Measurements from ENCODE around the gene NTHL1.

Gene NTHL1

DNA sequence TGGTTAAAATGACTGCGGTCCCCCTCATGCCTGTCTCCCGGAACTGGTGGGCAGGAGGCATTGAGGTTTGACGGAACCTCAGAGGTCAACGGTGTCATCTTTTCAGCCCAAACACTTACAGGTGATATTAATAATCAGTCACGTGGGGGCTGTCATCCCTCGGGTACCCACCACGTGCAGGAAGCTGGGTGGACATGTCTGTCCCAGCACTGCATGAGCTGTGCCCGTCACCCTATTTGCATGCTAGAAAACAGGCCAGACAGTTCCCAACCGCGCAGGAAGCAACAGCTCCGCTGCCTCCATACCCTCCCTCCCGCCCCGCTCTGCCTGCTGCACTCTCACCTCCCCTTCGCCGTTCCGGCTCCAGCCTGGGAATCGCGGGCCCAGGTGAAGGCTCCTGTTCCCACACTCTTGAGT is 56.5 kb downstream of the NTHL1 start:
- DNase-seq (ENCODE audit: extremely low spot score) = no peak
- POLR2A ChIA-PET = interaction anchor here (0.6 to 3.3 kb wide), 3 partner anchors 16 to 28 kb away, joined by 3 to 15 read pairs (median 4); partner anchors contain the start of gene RPS2
- CTCF ChIA-PET = no interaction called here
- TF ChIP-seq CTBP1 (IDR thresholded peaks at IDR 0.05; ENCODE audit: borderline replicate concordance) (no peak), PKNOX1 (IDR thresholded peaks at IDR 0.05) (no peak), SP1 (IDR thresholded peaks at IDR 0.05) (no peak), FOXM1 (IDR thresholded peaks at IDR 0.05; ENCODE audit: borderline replicate concordance) (no peak), FOXA1 (IDR thresholded peaks at IDR 0.05) (no peak), NFRKB (IDR thresholded peaks at IDR 0.05) (no peak), L3MBTL2 (conservative IDR thresholded peaks at IDR 0.05) (no peak), BHLHE40 (IDR thresholded peaks at IDR 0.05; ENCODE audit: borderline replicate concordance) (no peak), LEF1 (IDR thresholded peaks at IDR 0.05; ENCODE audit: borderline replicate concordance) (no peak), TARDBP (IDR thresholded peaks at IDR 0.05) (no peak), ARNT (IDR thresholded peaks at IDR 0.05) (no peak), ZNF384 (IDR thresholded peaks at IDR 0.05) (no peak), ELF4 (IDR thresholded peaks at IDR 0.05) (no peak), HDGF (IDR thresholded peaks at IDR 0.05; ENCODE audit: borderline replicate concordance) (no peak), FOXK2 (IDR thresholded peaks at IDR 0.05) (no peak), SUZ12 (IDR thresholded peaks at IDR 0.05) (no peak)

DNA sequence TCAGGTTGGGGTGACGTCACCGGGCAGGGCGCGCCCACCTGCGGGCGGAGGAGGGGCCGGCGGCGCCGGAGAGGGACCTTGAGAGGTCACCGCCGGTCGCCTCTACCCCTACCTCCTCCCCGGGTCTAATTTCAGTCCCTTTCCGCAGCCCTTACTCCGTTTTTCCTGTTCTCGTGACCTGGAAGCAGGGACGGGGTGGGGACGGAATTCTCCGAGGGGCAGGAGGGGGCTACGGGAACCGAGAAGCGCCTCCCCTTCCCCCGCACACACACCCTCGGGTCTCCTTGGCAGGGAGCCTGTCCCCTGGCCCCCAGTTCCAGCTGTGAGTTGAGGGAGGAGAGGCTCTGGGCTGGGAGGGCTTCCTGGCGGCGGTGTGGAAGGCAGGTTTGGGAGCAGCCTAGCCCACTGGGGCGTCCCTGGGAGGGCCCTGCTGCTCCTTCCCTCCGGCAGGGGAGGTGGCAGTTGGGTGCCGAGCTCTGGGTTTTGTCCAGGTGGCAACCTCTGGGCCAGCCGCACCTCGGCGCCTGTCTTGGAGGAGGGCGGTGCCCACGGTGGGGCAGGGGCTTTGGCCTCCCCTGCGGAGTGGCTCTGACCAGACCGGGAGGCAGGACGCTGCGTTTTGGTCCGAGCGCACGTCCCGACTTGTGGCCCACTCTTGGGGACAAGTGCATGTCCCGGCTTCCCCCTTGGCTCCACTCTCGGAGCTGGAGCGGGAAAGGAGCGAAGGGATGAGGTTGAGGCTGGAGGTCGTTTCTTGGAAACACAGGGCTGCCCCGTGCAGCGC is 57.1 kb downstream of the NTHL1 start:
- DNase-seq (ENCODE audit: extremely low spot score) = no peak
- ChIA-PET POLR2A (interaction anchor here (1.0 to 3.3 kb wide), 2 partner anchors 26 to 27 kb away, joined by 4 to 15 read pairs; partner anchors contain the start of gene RPS2), CTCF (no interaction called here)
- TF ChIP-seq L3MBTL2 (conservative IDR thresholded peaks at IDR 0.05) (no peak), ELF4 (IDR thresholded peaks at IDR 0.05) (no peak), SUZ12 (IDR thresholded peaks at IDR 0.05) (no peak)

DNA sequence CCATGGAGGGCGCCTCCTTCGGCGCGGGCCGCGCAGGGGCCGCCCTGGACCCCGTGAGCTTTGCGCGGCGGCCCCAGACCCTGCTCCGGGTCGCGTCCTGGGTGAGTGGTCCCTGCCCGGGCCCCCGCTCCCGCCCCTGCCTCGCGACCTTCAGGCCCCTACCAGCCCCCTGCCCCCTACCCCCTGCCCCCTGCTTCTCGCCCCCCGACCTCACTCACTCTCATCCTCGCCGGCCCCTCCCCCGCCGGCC is 57.6 kb downstream of the NTHL1 start:
- ChIA-PET CTCF (no interaction called here), POLR2A (interaction anchor here (1.0 to 3.3 kb wide), 2 partner anchors 25 to 27 kb away, joined by 4 to 15 read pairs; partner anchors contain the start of gene RPS2)

More for the DNA sequence above, 57.6 kb downstream of the NTHL1 start:
- TF ChIP-seq FOXK2 (IDR thresholded peaks at IDR 0.05) (no peak), BHLHE40 (IDR thresholded peaks at IDR 0.05; ENCODE audit: borderline replicate concordance) (no peak), ELF4 (IDR thresholded peaks at IDR 0.05) (no peak), SP1 (IDR thresholded peaks at IDR 0.05) (no peak), HDGF (IDR thresholded peaks at IDR 0.05; ENCODE audit: borderline replicate concordance) (no peak), CTBP1 (IDR thresholded peaks at IDR 0.05; ENCODE audit: borderline replicate concordance) (no peak), ARNT (IDR thresholded peaks at IDR 0.05) (no peak), TARDBP (IDR thresholded peaks at IDR 0.05) (no peak), SUZ12 (IDR thresholded peaks at IDR 0.05) (no peak)
- DNase-seq (ENCODE audit: extremely low spot score) = no peak

Measured in HEK293T (cell line).